Glomerular visceral epithelial cell (primary cell): Measurements from ENCODE around the gene PCDHA7.
"Not testable (repeated sequence)": the region's sequence is repeated elsewhere in the genome, so short reads cannot be mapped to it uniquely, and the experiment has no call there.

ENCODE experiments used
- DNase-seq: peaks from one replicate; pipeline ENCODE4 v3.0.0-alpha.2; 2016; ENCODE audit errors: extremely low spot score

Gene PCDHA7

GRCh38 chr5:140833993-140834392 is at the start of gene PCDHA7:
Gene PCDHA7 (plus strand): TSS chr5:140834269. CDS start chr5:140834384, 115 bp downstream.
- DNase-seq = peak; percentile 29

GRCh38 chr5:140785905-140786686 is 48.0 kb upstream of the PCDHA7 start, which contains the start of gene PCDHA1:
Gene PCDHA1 (plus strand): TSS chr5:140786140.
- DNase-seq = no peak

- DNase-seq = not testable (repeated sequence)
Measured at GRCh38 chr5:140787422-140787821, 46.6 kb upstream of the PCDHA7 start.

GRCh38 chr5:140787849-140788504 is 46.1 kb upstream of the PCDHA7 start:
- not testable (repeated sequence) for DNase-seq

GRCh38 chr5:140791089-140791488 is 43.0 kb upstream of the PCDHA7 start:
- no peak for DNase-seq

- no peak for DNase-seq
Measured at GRCh38 chr5:140794595-140795258, 39.3 kb upstream of the PCDHA7 start, which contains the start of gene PCDHA2. Gene PCDHA2 (plus strand): TSS chr5:140794852.

GRCh38 chr5:140795259-140795641 is 38.8 kb upstream of the PCDHA7 start:
- no peak for DNase-seq

- DNase-seq = not testable (repeated sequence)
Measured at GRCh38 chr5:140796072-140796717, 37.9 kb upstream of the PCDHA7 start.

- DNase-seq = no peak
Measured at GRCh38 chr5:140796718-140797095, 37.4 kb upstream of the PCDHA7 start.

GRCh38 chr5:140800816-140801493 is 33.1 kb upstream of the PCDHA7 start, which contains the start of gene PCDHA3:
Gene PCDHA3 (plus strand): TSS chr5:140801057.
- no peak for DNase-seq

- no peak for DNase-seq
Measured at GRCh38 chr5:140801494-140801841, 32.6 kb upstream of the PCDHA7 start.

- not testable (repeated sequence) for DNase-seq
Measured at GRCh38 chr5:140802381-140802780, 31.7 kb upstream of the PCDHA7 start.

GRCh38 chr5:140802781-140803271 is 31.2 kb upstream of the PCDHA7 start:
- no peak for DNase-seq

GRCh38 chr5:140806834-140807775 is 27.0 kb upstream of the PCDHA7 start, which contains the start of gene PCDHA4:
Gene PCDHA4 (plus strand): TSS chr5:140807068.
- peak; percentile 15 for DNase-seq

- not testable (repeated sequence) for DNase-seq
Measured at GRCh38 chr5:140808241-140808888, 25.7 kb upstream of the PCDHA7 start.

GRCh38 chr5:140808889-140809291 is 25.2 kb upstream of the PCDHA7 start:
- no peak for DNase-seq

GRCh38 chr5:140821375-140822280 is 12.4 kb upstream of the PCDHA7 start, which contains the start of gene PCDHA5:
Gene PCDHA5 (plus strand): TSS chr5:140821613.
- no peak for DNase-seq

GRCh38 chr5:140822281-140822629 is 11.8 kb upstream of the PCDHA7 start:
- no peak for DNase-seq
